ENCODE measurements around the gene NUMA1.

The NUMA1 gene

DNA sequence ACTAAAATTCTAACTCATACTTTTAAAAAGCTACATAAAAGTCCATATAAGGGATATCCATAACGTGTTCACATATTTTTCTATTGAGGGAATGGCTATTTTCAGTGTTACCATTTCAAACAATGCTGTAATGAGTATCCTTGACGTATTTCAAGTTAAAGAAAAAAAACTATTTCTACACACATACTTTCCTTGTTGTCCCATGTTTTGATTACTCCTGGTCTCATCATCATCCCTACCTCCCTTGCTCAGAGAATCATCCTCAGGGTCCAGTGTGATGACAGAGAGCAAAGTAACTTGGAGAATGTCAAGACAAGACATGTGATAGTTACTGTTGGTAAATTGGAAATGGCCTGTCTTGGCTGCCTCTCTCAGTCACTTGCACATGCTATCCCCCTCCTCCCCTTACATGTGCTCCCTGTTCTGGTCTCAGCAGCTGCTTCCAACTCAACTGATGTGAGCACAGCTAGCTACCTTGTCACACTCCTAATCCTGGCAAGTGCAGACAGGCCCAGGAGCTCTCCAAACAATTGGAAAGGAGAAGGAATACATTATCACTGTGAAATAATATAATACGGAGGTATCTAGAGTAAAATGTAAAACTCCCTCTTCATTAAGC, 21.8 kb downstream of the NUMA1 start:
- ChIA-PET CTCF (interaction anchor here (0.8 to 2.5 kb wide), 6 partner anchors 9 to 33 kb away, joined by 3 to 10 read pairs (median 6); no protein-coding TSS in a partner anchor), POLR2A (no interaction called here)
- no peak overlapping the region for H3K27ac ChIP-seq (ENCODE audit: insufficient read depth in 1 of 2, low read depth in 1 of 2, low read length in 2 of 2, poor library complexity in 1 of 2, severe bottlenecking in 2 of 2)

GRCh38 chr11:72048766-72049460, 31.4 kb downstream of the NUMA1 start:
- POLR2A ChIA-PET: no interaction called here
- no peaks in the 10 kb centered on the region for H3K9me3 ChIP-seq (ENCODE audit: control extremely low read depth in 1 of 5, control insufficient read depth in 4 of 5, insufficient read depth in 2 of 5, low read depth in 1 of 5, low read length in 4 of 5)
- CTCF ChIA-PET: interaction anchor here (0.8 to 3.4 kb wide), 6 partner anchors 8 to 95 kb away, joined by 3 to 10 read pairs (median 4); no protein-coding TSS in a partner anchor
- peaks cover 2 to 30% (median 4%) of the 10 kb centered on the region in 4 experiments for H3K36me3 ChIP-seq (ENCODE audit: control insufficient read depth in 4 of 4, insufficient read depth in 4 of 4, low read length in 3 of 4)
- no peak for DNase-seq
- peak overlapping the region in 1 of 2 experiments; percentile 47 for H3K27ac ChIP-seq (ENCODE audit: insufficient read depth in 1 of 2, low read depth in 1 of 2, low read length in 2 of 2, poor library complexity in 1 of 2, severe bottlenecking in 2 of 2)
- WGBS (ENCODE audit: insufficient coverage): 100% methylated on average over 2 of the region's 3 CpGs
- H3K4me1 ChIP-seq (ENCODE audit: control extremely low read depth in 1 of 4, control insufficient read depth in 4 of 4, insufficient read depth in 4 of 4, low read length in 3 of 4): peaks cover 0 to 4% (median 0%) of the 10 kb centered on the region in 4 experiments
- H3K27me3 ChIP-seq (replicated peaks in 2 of 5; ENCODE audit: control insufficient read depth in 4 of 5, insufficient read depth in 5 of 5, low read length in 4 of 5): no peaks in the 10 kb centered on the region
- no peak overlapping the region for H3K4me3 ChIP-seq (ENCODE audit: control insufficient read depth in 1 of 7, extremely low read depth in 1 of 7, insufficient read depth in 4 of 7, low read depth in 2 of 7, low read length in 6 of 7)

More for the DNA sequence above, 21.8 kb downstream of the NUMA1 start:
- Histone ChIP-seq H3K4me3 (ENCODE audit: control insufficient read depth in 1 of 7, extremely low read depth in 1 of 7, insufficient read depth in 4 of 7, low read depth in 2 of 7, low read length in 6 of 7) (no peak overlapping the region), H3K9me3 (ENCODE audit: control extremely low read depth in 1 of 5, control insufficient read depth in 4 of 5, insufficient read depth in 2 of 5, low read depth in 1 of 5, low read length in 4 of 5) (no peaks in the 10 kb centered on the region), H3K27me3 (replicated peaks in 2 of 5; ENCODE audit: control insufficient read depth in 4 of 5, insufficient read depth in 5 of 5, low read length in 4 of 5) (no peaks in the 10 kb centered on the region), H3K4me1 (ENCODE audit: control extremely low read depth in 1 of 4, control insufficient read depth in 4 of 4, insufficient read depth in 4 of 4, low read length in 3 of 4) (no peaks in the 10 kb centered on the region), H3K36me3 (ENCODE audit: control insufficient read depth in 4 of 4, insufficient read depth in 4 of 4, low read length in 3 of 4) (peaks cover 4 to 22% (median 7%) of the 10 kb centered on the region in 4 experiments)
- WGBS (ENCODE audit: insufficient coverage): 100% methylated on average over 1 of the region's 3 CpGs
- no peak for DNase-seq

- no peaks in the 10 kb centered on the region for H3K27me3 ChIP-seq (replicated peaks in 2 of 5; ENCODE audit: control insufficient read depth in 4 of 5, insufficient read depth in 5 of 5, low read length in 4 of 5)
- WGBS (ENCODE audit: insufficient coverage): 100% methylated on average over 3 of the region's 5 CpGs
- ChIA-PET POLR2A (no interaction called here), CTCF (interaction anchor here (1.1 kb wide), 2 partner anchors 21 to 98 kb away, joined by 3 to 4 read pairs; no protein-coding TSS in a partner anchor)
- no peak for DNase-seq
- no peak overlapping the region for H3K27ac ChIP-seq (ENCODE audit: insufficient read depth in 1 of 2, low read depth in 1 of 2, low read length in 2 of 2, poor library complexity in 1 of 2, severe bottlenecking in 2 of 2)
- no peaks in the 10 kb centered on the region for H3K9me3 ChIP-seq (ENCODE audit: control extremely low read depth in 1 of 5, control insufficient read depth in 4 of 5, insufficient read depth in 2 of 5, low read depth in 1 of 5, low read length in 4 of 5)
- H3K4me1 ChIP-seq (ENCODE audit: control extremely low read depth in 1 of 4, control insufficient read depth in 4 of 4, insufficient read depth in 4 of 4, low read length in 3 of 4): peaks cover 6 to 28% (median 23%) of the 10 kb centered on the region in 4 experiments
- peaks cover 0 to 24% (median 4%) of the 10 kb centered on the region in 4 experiments for H3K36me3 ChIP-seq (ENCODE audit: control insufficient read depth in 4 of 4, insufficient read depth in 4 of 4, low read length in 3 of 4)
- no peak overlapping the region for H3K4me3 ChIP-seq (ENCODE audit: control insufficient read depth in 1 of 7, extremely low read depth in 1 of 7, insufficient read depth in 4 of 7, low read depth in 2 of 7, low read length in 6 of 7)
These were observed 34.5 kb downstream of the NUMA1 start for GRCh38 chr11:72045849-72046248.

DNA sequence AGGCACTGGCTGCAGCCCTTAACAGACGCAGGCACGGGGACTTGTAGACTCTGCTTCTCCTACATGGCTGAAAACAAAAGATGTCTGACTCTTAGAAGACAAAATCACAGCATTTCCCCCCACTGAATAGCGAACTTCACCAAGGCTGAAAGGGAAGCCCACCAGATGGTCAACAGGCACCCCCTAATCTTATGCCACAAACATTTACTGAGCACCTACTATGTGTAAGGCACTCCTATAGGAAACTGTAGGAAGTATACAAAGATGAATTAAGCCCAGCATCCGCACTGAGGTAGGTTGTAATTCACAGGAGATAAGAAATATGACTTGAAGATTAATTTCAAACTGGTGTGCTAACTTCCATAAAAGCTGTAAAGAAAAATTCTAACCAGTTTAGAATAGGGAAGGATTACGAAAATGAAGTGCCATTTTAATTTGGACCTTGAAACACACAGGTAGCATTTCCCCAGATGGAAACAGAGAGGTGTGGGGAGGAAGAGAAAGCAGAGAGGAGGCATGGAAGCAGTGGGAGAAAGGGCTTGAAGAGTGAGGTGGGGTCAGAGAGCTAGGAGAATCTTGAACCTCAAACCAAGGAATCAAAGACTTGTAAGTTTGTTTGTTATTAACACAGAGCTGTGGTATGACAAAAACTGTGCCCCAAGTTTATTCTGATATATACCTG, 38.1 kb downstream of the NUMA1 start:
- 32% methylated on average over 3 of the region's 5 CpGs for WGBS (ENCODE audit: insufficient coverage)
- peak overlapping the region; percentile 67 to 93 (median 82) for H3K4me3 ChIP-seq (ENCODE audit: control insufficient read depth in 1 of 7, extremely low read depth in 1 of 7, insufficient read depth in 4 of 7, low read depth in 2 of 7, low read length in 6 of 7)
- no peaks in the 10 kb centered on the region for H3K27me3 ChIP-seq (replicated peaks in 2 of 5; ENCODE audit: control insufficient read depth in 4 of 5, insufficient read depth in 5 of 5, low read length in 4 of 5)
- peaks cover 19 to 59% (median 47%) of the 10 kb centered on the region in 4 experiments for H3K4me1 ChIP-seq (ENCODE audit: control extremely low read depth in 1 of 4, control insufficient read depth in 4 of 4, insufficient read depth in 4 of 4, low read length in 3 of 4)
- peak overlapping the region; percentile 91 to 95 for H3K27ac ChIP-seq (ENCODE audit: insufficient read depth in 1 of 2, low read depth in 1 of 2, low read length in 2 of 2, poor library complexity in 1 of 2, severe bottlenecking in 2 of 2)
- ChIA-PET CTCF (interaction anchor here (0.7 to 1.3 kb wide), 7 partner anchors 9 to 44 kb away, joined by 3 to 5 read pairs (median 3); no protein-coding TSS in a partner anchor), POLR2A (interaction anchor here (0.6 to 1.3 kb wide), 5 partner anchors 9 to 284 kb away, joined by 3 to 5 read pairs (median 3); no protein-coding TSS in a partner anchor)
- peaks cover 0 to 20% (median 0%) of the 10 kb centered on the region in 4 experiments for H3K36me3 ChIP-seq (ENCODE audit: control insufficient read depth in 4 of 4, insufficient read depth in 4 of 4, low read length in 3 of 4)
- no peaks in the 10 kb centered on the region for H3K9me3 ChIP-seq (ENCODE audit: control extremely low read depth in 1 of 5, control insufficient read depth in 4 of 5, insufficient read depth in 2 of 5, low read depth in 1 of 5, low read length in 4 of 5)
- no peak for DNase-seq

DNA sequence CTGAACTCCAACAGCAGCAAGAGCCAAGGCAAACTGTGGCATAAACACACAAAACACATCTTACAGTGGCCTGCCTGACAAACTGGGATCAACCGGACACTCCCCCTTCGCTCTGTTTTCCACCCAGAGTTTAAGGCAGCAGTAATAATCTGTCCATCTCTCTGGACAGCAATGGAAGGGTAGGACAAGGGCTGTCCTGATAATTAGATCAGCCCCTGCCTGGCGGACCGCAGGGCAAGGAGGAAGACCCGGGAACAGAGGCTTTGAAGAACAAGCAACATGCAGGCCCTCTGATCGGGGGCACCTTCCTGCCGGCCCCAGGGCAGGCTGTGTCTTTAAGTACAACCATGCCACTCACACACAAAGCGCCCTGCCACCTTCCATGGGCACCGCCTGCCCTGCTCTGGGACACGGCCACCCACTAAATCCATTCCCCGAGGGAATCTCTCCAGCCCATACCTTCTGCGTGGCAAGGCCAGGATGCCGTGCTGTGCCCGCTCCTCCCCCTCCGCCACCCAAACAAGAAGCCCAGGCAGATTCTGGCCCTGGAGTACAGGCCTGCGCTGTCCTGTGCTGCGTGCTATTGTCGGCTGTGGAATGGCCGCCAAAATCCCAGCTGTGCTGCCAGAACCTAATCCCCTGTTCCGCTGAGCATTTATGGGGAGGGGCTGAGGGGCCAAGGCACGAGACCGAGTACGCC, 38.8 kb downstream of the NUMA1 start:
- peak overlapping the region; percentile 91 to 95 for H3K27ac ChIP-seq (ENCODE audit: insufficient read depth in 1 of 2, low read depth in 1 of 2, low read length in 2 of 2, poor library complexity in 1 of 2, severe bottlenecking in 2 of 2)
- DNase-seq: peak; percentile 67 to 86 (median 78)
- H3K9me3 ChIP-seq (ENCODE audit: control extremely low read depth in 1 of 5, control insufficient read depth in 4 of 5, insufficient read depth in 2 of 5, low read depth in 1 of 5, low read length in 4 of 5): no peaks in the 10 kb centered on the region
- no peaks in the 10 kb centered on the region for H3K27me3 ChIP-seq (replicated peaks in 2 of 5; ENCODE audit: control insufficient read depth in 4 of 5, insufficient read depth in 5 of 5, low read length in 4 of 5)
- peaks cover 0 to 20% (median 0%) of the 10 kb centered on the region in 4 experiments for H3K36me3 ChIP-seq (ENCODE audit: control insufficient read depth in 4 of 4, insufficient read depth in 4 of 4, low read length in 3 of 4)
- ChIA-PET CTCF (interaction anchor here (1.2 to 4.8 kb wide), 8 partner anchors 10 to 390 kb away, joined by 3 to 87 read pairs (median 4); no protein-coding TSS in a partner anchor), POLR2A (interaction anchor here (0.6 to 1.8 kb wide), 7 partner anchors 9 to 285 kb away, joined by 3 to 10 read pairs (median 5); no protein-coding TSS in a partner anchor)
- H3K4me3 ChIP-seq (ENCODE audit: control insufficient read depth in 1 of 7, extremely low read depth in 1 of 7, insufficient read depth in 4 of 7, low read depth in 2 of 7, low read length in 6 of 7): peak overlapping the region; percentile 67 to 93 (median 82)
- WGBS (ENCODE audit: insufficient coverage): under 1% methylated on average over 16 of the region's 23 CpGs
- H3K4me1 ChIP-seq (ENCODE audit: control extremely low read depth in 1 of 4, control insufficient read depth in 4 of 4, insufficient read depth in 4 of 4, low read length in 3 of 4): peaks cover 19 to 64% (median 50%) of the 10 kb centered on the region in 4 experiments
